ENCODE data around the gene HK1. TPM values are rescaled to one million over a fixed set of nuclear protein-coding genes. Genes with fewer than 3 reads are reported as not detected.

The HK1 gene
- total and polyA plus RNA-seq, 2 donors, result 37.5 to 130 TPM

DNA sequence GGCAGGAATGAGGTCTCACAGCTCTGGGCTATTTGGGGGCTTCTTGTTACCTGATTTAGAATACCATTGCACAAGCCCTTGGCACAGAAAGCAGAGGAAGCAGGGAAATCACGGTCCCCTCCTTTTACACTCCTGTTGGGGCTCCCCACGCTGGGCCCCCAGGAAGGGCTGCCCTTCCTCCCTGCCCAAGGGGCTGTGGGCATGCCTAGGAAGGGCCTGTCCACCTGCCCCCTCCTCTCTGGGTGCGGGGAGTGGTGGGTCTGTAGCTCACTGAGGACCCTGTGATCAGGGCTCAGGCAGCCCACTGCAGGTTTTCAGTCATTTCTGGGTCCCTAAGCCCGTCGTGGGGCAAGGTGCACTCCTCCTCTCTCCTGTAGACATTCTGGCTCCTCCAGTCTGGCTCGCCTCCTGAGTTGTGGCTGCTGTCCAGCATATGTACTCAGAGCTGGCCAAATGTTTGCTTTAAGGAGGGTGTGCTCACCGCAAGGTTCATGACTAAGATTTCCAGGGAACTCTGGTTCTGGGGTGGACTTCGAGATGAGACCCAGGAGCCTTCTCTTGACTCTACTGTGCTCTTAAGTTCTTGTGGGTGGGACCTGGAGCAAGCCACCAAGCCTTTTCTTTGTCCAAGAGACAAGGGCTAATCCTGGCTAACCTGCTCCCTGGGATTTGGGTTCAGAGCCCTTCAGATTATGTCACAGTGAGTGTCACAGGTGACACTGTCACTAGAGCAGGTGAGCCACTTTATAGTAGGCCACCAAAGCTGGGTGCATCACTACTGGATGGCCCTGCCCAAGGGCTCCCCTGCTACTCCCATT lies 82.4 kb downstream of the HK1 start:
- peak overlapping the region; percentile 85 for H3K27ac ChIP-seq (ENCODE audit: low read depth)
- peaks cover 2% of the 10 kb centered on the region for H3K4me1 ChIP-seq (ENCODE audit: insufficient read depth)
- H3K36me3 ChIP-seq (ENCODE audit: insufficient read depth), result no peaks in the 10 kb centered on the region
- DNase-seq (ENCODE audit: extremely low spot score), result peak; percentile 66
- WGBS, result 28% methylated on average over 8 of the region's 8 CpGs
- H3K4me3 ChIP-seq (ENCODE audit: low read depth, low read length), result no peak overlapping the region

DNA sequence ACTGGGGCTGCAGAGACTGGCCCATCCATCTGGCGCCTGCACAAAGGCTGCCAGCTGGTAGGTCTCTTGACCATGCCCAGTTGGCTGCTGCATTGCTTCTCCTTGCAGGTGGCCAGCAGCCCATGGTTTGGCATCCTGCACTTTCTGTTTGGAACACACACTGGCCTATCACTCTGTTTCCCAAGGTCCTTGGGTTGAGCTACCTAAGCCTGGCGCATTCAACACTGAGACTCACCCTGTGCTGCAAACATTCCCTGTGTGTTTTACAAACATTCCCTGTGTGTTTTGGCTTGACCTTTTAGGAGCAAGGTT lies 83.0 kb downstream of the HK1 start:
- Histone ChIP-seq H3K4me1 (ENCODE audit: insufficient read depth) (peaks cover 2% of the 10 kb centered on the region), H3K27ac (ENCODE audit: low read depth) (peak overlapping the region; percentile 40), H3K36me3 (ENCODE audit: insufficient read depth) (no peaks in the 10 kb centered on the region), H3K4me3 (ENCODE audit: low read depth, low read length) (no peak overlapping the region)
- no peak for DNase-seq (ENCODE audit: extremely low spot score)
- WGBS, result 99% methylated on average over 2 of the region's 2 CpGs

DNA sequence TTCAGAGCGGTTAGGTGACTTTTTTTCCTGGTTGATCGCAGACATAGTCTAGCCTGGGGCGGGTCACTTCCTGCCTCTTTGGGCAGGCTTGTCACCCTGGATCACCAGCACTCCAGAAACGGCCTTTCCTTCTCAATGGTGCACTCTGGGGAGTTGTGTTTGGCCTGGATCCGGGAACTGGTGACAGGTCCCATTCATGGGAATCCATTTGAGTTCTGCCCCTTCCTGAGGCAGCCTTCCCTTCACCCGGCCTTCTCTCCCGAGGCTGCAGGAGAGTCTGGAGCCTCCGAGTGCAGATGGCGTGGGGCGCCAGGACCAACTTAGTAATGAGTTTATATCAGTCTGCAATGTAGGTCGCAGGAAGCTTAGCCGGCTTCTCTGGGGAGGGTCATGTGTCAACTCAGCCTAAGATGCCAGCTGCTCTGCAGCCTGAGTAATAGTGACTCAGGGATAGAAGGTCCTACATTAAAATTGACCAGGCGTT lies 84.2 kb downstream of the HK1 start:
- H3K4me3 ChIP-seq (ENCODE audit: low read depth, low read length), result no peak overlapping the region
- WGBS, result 54% methylated on average over 13 of the region's 13 CpGs
- H3K36me3 ChIP-seq (ENCODE audit: insufficient read depth), result no peaks in the 10 kb centered on the region
- H3K27ac ChIP-seq (ENCODE audit: low read depth), result peak overlapping the region; percentile 33
- H3K4me1 ChIP-seq (ENCODE audit: insufficient read depth), result peaks cover 2% of the 10 kb centered on the region
- no peak for DNase-seq (ENCODE audit: extremely low spot score)

DNA sequence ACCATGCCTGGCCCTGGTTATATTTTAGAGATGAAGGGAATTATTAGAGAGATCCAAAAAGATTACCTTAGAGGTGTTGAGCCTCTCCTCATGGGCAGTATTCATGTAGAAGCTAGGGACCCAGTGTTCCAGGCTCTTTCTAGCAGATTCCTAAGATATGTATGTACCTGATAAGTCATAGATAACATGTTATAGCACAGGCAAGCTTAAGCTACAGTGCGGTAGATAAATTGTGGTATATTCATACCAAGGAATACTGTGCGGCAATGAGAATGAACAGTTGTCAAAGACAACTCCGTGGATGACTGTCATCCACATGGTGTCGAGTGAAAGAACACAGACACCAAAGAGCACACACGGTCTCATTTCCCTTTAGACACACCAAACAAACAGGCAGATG lies 85.4 kb downstream of the HK1 start:
- no peak for DNase-seq (ENCODE audit: extremely low spot score)
- Histone ChIP-seq H3K36me3 (ENCODE audit: insufficient read depth) (no peaks in the 10 kb centered on the region), H3K4me3 (ENCODE audit: low read depth, low read length) (no peak overlapping the region), H3K4me1 (ENCODE audit: insufficient read depth) (peaks cover 2% of the 10 kb centered on the region), H3K27ac (ENCODE audit: low read depth) (no peak overlapping the region)
- 75% methylated on average over 5 of the region's 5 CpGs for WGBS

DNA sequence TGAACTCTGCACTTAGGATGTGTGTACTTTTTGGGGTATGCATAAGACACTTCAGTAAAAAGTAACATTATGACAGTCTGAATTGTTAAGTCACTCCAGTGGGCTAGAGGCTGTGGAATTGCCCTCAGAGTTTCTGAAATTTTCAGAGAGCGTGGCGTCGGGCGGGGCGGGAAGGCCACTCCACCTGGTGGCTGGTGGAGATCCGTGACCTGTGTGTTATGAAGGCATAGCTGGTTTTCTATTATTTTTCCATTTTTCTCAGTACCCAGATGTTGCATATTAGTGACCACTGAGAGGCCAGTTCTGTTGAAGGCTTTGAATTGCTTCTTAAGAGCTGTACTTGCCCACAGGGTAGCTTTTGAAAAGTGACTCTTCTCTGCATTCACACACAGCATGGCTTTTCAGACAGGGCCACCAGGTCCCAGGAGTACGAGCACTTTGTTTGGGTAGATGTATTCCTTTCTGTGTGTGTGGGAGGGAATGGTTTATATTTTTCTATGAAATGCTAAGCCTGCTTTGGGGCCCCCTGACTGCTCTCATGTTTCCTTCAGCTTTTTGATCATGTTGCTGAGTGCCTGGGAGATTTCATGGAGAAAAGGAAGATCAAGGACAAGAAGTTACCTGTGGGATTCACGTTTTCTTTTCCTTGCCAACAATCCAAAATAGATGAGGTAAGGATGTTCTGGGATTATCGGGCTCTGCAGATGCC lies 86.1 kb downstream of the HK1 start:
- WGBS, result 85% methylated on average over 9 of the region's 9 CpGs
- H3K4me3 ChIP-seq (ENCODE audit: low read depth, low read length), result no peak overlapping the region
- DNase-seq (ENCODE audit: extremely low spot score), result no peak
- no peaks in the 10 kb centered on the region for H3K36me3 ChIP-seq (ENCODE audit: insufficient read depth)
- no peak overlapping the region for H3K27ac ChIP-seq (ENCODE audit: low read depth)
- H3K4me1 ChIP-seq (ENCODE audit: insufficient read depth), result peaks cover 2% of the 10 kb centered on the region

DNA sequence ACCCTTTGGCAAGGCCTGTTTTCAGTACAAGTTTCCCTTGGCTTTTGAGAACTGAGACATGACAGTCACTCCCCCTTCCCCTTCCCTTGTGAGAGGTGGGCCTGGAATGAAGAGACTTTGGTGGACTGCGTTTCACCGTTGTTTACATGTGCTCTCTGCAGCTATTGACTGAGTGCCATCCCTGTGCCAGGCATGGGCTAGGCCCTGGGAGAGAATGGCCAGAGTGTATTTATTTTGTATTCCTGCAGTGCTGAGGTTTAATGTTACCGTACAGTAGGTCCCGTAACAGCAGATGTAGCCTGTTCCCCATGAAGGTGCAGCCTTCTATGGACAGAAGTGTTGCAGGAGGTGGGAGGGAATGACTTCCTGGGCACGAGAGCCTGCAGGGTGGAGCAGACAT lies 88.4 kb downstream of the HK1 start:
- WGBS, result 87% methylated on average over 5 of the region's 5 CpGs
- no peak overlapping the region for H3K27ac ChIP-seq (ENCODE audit: low read depth)
- no peak for DNase-seq (ENCODE audit: extremely low spot score)
- no peaks in the 10 kb centered on the region for H3K36me3 ChIP-seq (ENCODE audit: insufficient read depth)
- no peak overlapping the region for H3K4me3 ChIP-seq (ENCODE audit: low read depth, low read length)
- H3K4me1 ChIP-seq (ENCODE audit: insufficient read depth), result peaks cover 2% of the 10 kb centered on the region

DNA sequence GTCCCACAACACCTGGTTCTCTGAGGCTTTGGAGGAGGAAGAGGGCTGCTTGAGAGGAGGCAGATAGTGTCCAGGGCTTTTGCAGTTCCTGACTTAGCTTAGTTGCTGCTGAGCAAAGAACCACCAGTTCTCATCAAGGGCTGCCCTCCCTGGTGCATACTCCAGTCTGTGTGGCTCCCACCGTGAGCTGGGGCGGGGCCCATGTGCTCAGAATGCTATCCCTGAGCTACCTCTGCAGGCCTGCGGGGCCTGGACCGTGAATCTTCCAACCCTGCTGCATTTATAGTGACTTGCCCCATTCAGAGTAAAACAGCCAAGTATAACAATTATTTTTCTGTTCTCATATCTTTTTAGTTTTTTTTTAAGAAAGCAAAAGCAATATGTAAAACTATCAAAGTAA lies 89.2 kb downstream of the HK1 start:
- DNase-seq (ENCODE audit: extremely low spot score), result no peak
- no peak overlapping the region for H3K27ac ChIP-seq (ENCODE audit: low read depth)
- H3K4me1 ChIP-seq (ENCODE audit: insufficient read depth), result peaks cover 2% of the 10 kb centered on the region
- no peak overlapping the region for H3K4me3 ChIP-seq (ENCODE audit: low read depth, low read length)
- no peaks in the 10 kb centered on the region for H3K36me3 ChIP-seq (ENCODE audit: insufficient read depth)
- 77% methylated on average over 4 of the region's 4 CpGs for WGBS

DNA sequence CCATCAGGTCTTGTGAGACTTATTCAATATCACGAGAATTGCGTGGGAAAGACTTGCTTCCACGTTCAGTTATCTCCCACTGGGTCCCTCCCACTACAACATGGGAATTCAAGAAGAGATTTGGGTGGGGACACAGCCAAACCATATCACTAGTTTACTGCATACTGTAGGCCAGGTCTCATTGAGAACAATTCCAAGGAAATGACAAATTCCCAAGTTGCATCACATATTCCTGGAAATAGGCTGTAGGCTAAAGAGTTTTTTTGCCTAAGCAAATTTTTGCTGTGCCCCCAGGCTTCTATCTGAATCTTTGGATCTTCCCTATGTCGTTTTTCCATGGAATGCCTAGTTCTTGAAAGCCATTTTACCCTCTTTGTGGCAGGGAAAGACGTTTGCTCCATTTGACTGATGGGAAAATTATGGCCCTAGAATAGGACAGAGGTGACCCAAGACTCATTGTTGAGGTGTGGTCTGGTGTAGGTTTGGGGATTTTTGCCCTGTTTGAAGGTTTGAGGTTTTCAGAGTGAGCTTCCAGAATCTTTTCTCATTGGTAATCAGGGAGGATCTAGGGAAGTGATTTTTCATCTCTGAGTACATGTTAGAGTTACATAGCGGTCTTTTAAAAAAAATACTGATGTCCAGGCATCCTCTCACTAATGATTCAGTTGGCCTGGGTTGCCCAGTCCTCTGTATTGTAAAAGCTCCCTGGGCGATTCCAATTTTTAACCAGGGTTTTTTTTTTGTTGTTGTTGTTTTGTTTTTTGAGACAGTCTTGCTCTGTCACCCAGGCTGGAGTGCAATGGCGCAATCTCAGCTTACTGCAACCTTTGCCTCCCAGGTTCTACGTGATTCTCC lies 94.1 kb downstream of the HK1 start:
- 84% methylated on average over 9 of the region's 9 CpGs for WGBS
- Histone ChIP-seq H3K36me3 (ENCODE audit: insufficient read depth) (no peaks in the 10 kb centered on the region), H3K27ac (ENCODE audit: low read depth) (no peak overlapping the region), H3K4me3 (ENCODE audit: low read depth, low read length) (no peak overlapping the region), H3K4me1 (ENCODE audit: insufficient read depth) (peaks cover 2% of the 10 kb centered on the region)
- no peak for DNase-seq (ENCODE audit: extremely low spot score)

DNA sequence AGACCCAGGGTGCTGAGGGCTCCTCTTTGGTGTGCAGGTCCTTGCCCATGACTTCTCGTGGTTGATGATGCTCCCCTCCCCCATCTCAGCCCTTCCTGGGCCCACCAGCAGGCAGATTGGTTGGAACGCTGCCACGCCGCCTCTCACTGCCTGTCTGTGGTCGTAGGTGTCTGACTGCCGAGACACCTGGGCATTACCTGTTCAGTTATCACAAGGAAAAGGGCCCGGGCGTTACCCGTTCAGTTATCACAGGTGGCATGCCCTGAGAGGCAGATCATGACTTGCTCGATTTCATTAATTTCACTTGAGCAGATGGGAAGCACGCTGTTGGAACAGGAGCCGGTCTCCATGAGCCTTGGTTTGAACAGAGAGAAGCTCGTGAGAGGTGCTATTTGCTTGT lies 95.9 kb downstream of the HK1 start:
- Histone ChIP-seq H3K27ac (ENCODE audit: low read depth) (no peak overlapping the region), H3K4me1 (ENCODE audit: insufficient read depth) (peaks cover 2% of the 10 kb centered on the region), H3K36me3 (ENCODE audit: insufficient read depth) (peaks cover 2% of the 10 kb centered on the region), H3K4me3 (ENCODE audit: low read depth, low read length) (no peak overlapping the region)
- no peak for DNase-seq (ENCODE audit: extremely low spot score)
- WGBS, result 92% methylated on average over 13 of the region's 13 CpGs

DNA sequence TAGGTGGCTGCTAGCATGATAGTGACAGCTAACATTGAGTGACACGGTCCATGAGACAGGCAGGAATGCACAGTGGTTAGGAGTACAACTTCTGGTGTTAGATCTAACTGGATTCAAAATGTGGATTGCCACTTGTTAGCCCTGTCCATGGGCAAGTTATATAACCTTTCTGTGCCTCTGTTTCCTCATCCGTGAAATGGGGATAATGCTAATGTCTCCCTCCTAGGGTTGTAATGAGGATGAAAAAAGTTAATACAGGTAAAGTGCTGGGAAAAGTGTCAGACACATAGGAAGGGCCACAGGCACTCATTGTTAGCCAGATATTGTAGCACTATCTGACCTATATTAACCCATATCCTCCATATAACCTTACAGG lies 96.6 kb downstream of the HK1 start:
- Histone ChIP-seq H3K36me3 (ENCODE audit: insufficient read depth) (peaks cover 2% of the 10 kb centered on the region), H3K4me1 (ENCODE audit: insufficient read depth) (peaks cover 2% of the 10 kb centered on the region), H3K4me3 (ENCODE audit: low read depth, low read length) (no peak overlapping the region), H3K27ac (ENCODE audit: low read depth) (no peak overlapping the region)
- WGBS, result 90% methylated on average over 2 of the region's 2 CpGs
- DNase-seq (ENCODE audit: extremely low spot score), result no peak

DNA sequence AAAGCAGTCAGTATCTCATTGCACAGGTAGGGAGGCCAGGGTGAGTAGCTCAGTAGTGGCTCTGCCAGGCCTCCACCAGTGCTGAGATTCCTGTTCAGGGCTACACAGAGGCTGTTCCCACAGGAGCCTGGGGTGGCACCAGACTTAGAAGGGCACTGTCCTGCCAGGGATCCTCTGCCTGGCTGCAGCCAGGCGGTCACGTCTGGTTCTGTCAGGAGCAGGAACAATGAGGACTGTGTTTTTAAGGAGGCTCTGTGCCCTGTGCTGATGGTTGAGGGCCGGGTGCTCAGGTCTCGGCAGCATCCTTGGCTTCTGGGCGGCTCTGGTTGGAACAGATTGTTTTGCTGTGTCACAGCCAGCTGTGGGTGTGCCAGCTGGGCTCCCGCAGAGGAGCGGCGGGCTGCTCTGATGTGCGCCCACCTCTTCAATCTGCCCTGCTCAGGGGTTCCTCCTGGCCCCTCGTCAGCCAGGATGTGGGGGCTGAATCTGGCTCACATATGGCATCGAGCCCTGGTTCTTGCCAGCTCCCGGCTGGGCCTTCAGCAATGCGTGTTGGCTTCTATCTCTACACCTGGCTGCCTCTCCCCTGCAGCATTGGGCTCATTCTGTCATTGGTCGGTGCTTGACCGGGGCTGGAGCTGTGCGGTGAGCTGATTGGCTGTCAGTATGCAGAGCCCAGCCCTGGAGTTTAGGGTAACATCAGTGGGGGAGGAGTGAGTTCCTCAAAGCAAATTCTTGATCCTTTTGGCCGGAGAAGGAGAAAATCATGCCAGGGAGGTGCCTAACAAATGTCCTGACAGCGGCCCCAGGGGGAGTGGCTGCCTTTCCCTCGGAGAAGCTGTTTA lies 97.2 kb downstream of the HK1 start:
- WGBS, result 16% methylated on average over 19 of the region's 19 CpGs
- Histone ChIP-seq H3K4me3 (ENCODE audit: low read depth, low read length) (no peak overlapping the region), H3K36me3 (ENCODE audit: insufficient read depth) (peaks cover 2% of the 10 kb centered on the region), H3K27ac (ENCODE audit: low read depth) (no peak overlapping the region), H3K4me1 (ENCODE audit: insufficient read depth) (peaks cover 2% of the 10 kb centered on the region)
- no peak for DNase-seq (ENCODE audit: extremely low spot score)

DNA sequence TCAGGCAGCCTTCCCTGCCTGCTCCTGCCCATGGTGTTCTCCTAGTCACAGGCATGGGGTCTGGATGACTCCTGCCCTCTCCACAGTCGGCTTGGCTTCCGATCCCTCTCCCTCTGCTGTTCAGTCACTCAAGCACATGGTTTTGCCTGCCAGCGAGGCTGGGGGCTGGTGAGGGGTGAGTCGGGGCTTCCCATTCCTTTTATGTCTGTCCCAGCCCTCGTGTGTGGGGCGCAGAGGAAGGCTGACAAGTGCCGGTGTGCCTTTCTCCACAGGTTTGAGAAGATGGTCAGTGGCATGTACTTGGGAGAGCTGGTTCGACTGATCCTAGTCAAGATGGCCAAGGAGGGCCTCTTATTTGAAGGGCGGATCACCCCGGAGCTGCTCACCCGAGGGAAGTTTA lies 98.4 kb downstream of the HK1 start:
- no peak for DNase-seq (ENCODE audit: extremely low spot score)
- no peak overlapping the region for H3K4me3 ChIP-seq (ENCODE audit: low read depth, low read length)
- peaks cover 2% of the 10 kb centered on the region for H3K36me3 ChIP-seq (ENCODE audit: insufficient read depth)
- peaks cover 2% of the 10 kb centered on the region for H3K4me1 ChIP-seq (ENCODE audit: insufficient read depth)
- 85% methylated on average over 11 of the region's 11 CpGs for WGBS
- H3K27ac ChIP-seq (ENCODE audit: low read depth), result peak overlapping the region; percentile 27

DNA sequence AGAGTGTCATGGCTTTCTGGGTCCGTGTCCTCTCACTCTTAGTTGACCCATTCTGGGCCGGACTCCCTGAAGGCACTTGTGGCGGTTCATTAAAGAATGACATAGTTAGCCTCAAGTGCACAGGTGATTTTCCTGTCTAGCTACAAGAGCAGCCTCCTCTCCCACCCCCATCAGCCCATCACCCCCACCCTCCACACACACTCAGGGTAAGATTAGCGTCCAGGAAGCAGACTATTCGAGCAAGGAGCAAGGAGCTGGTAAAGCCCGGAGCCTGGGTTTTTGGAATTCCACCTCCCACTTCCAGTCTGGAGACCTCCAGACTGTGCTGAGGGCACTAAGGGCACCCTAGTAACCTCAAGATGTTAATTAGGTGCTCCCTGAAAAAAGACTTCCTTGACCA lies 98.9 kb downstream of the HK1 start:
- Histone ChIP-seq H3K27ac (ENCODE audit: low read depth) (no peak overlapping the region), H3K4me3 (ENCODE audit: low read depth, low read length) (no peak overlapping the region), H3K4me1 (ENCODE audit: insufficient read depth) (peaks cover 2% of the 10 kb centered on the region), H3K36me3 (ENCODE audit: insufficient read depth) (peaks cover 2% of the 10 kb centered on the region)
- no peak for DNase-seq (ENCODE audit: extremely low spot score)
- 67% methylated on average over 6 of the region's 6 CpGs for WGBS

Data from urinary bladder (tissue), 4 donors.